NT2/D1 (cell line): ENCODE results near the gene CEP85.
A peak's percentile ranks its signal among the peaks of the same experiment; 100 is the strongest.

Experiments used
- DNase-seq: peaks from one replicate; pipeline ENCODE4 v3.0.0-alpha.2; 2011; ENCODE audit warnings: low read depth, low spot score
- H3K27me3 ChIP-seq: 2 replicates; pipeline ENCODE4 v1.6.0; 2011; ENCODE audit warnings: mild to moderate bottlenecking; ENCODE audit not compliant: insufficient read length, insufficient read depth
- H3K36me3 ChIP-seq: 2 replicates; pipeline ENCODE4 v1.6.1; 2011; ENCODE audit warnings: mild to moderate bottlenecking, low read length, mixed read lengths; ENCODE audit not compliant: insufficient read depth, insufficient read length
- H3K4me1 ChIP-seq: 2 replicates; pipeline ENCODE4 v1.5.1; 2011; ENCODE audit not compliant: insufficient read depth, insufficient read length
- H3K4me3 ChIP-seq: 2 replicates; pipeline ENCODE4 v1.5.1; 2011; ENCODE audit warnings: low read depth; ENCODE audit not compliant: insufficient read length
- H3K9ac ChIP-seq: 2 replicates; pipeline ENCODE4 v1.6.0; 2011; ENCODE audit warnings: low read depth; ENCODE audit not compliant: insufficient read length
- H3K9me3 ChIP-seq: 2 replicates; pipeline ENCODE4 v1.5.1; 2011; ENCODE audit warnings: mild to moderate bottlenecking, low read length; ENCODE audit not compliant: insufficient read depth
- SUZ12 ChIP-seq: IDR thresholded peaks from 2 replicates; pipeline ENCODE4 v1.6.1; 2011; ENCODE audit not compliant: insufficient read length, insufficient read depth; ENCODE audit errors: extremely low read depth
- YY1 ChIP-seq: IDR thresholded peaks from 2 replicates; pipeline ENCODE4 v1.6.1; 2011; ENCODE audit not compliant: insufficient read length, insufficient read depth
- ZNF274 ChIP-seq: IDR thresholded peaks from 2 replicates; pipeline ENCODE4 v1.6.1; 2011; ENCODE audit warnings: mild to moderate bottlenecking, low read depth, low read length

The CEP85 gene

GRCh38 chr1:26274801-26275425 is 40.9 kb downstream of the CEP85 start:
- H3K9ac ChIP-seq: no peak overlapping the region
- no peaks in the 10 kb centered on the region for H3K27me3 ChIP-seq
- peaks cover 19% of the 10 kb centered on the region for H3K4me1 ChIP-seq
- TF ChIP-seq SUZ12 (no peak), YY1 (no peak), ZNF274 (no peak)
- no peak overlapping the region for H3K4me3 ChIP-seq
- no peaks in the 10 kb centered on the region; the same call in 1 of the 2 replicates for H3K9me3 ChIP-seq
- DNase-seq: no peak
- H3K36me3 ChIP-seq: peaks cover 82% of the 10 kb centered on the region

DNA sequence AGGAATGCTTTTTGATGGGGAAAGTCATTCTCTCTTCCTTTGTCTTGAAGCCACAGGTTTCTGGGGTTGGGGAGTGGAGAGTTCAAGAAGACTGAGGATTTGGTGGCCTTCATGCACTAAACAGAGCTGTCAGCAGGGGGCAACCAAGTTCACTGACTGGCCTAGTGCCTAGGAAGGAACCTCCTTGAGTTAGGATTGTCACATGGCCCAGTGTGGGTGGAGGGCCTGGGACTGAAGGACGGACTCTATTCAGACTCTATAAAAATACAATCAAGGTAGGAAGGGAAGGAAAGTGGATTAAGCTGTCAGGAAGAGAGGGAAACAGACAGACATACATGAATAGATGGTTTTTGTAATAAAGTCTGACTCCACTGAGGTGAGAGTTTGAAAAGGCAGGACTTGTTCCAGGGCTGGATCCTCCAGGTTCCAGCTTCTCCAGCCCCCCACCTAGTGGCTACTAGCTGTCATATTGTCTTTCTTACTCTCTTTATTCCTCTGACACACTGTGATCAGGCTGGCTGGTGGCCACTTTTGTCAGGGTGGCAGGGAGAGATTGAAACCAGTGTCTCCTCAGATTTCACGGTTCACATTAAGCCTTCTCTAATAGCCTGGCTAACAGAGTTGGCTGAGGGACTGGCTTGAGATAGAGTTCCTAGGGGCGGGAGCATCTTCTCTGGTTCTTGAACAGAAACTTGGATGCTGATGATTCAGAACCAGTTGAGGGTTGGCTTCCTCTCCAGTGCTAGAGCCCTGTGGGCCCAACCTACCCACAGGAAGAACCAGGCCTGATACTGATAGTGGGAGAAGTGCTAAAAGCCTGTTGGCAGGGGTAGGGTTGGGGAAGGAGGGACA is 41.8 kb downstream of the CEP85 start:
- H3K36me3 ChIP-seq: peaks cover 74% of the 10 kb centered on the region
- no peaks in the 10 kb centered on the region for H3K9me3 ChIP-seq
- TF ChIP-seq ZNF274 (no peak), SUZ12 (no peak), YY1 (no peak)
- H3K4me1 ChIP-seq: peaks cover 19% of the 10 kb centered on the region
- H3K9ac ChIP-seq: no peak overlapping the region
- peak; percentile 94 for DNase-seq
- H3K4me3 ChIP-seq: no peak overlapping the region
- H3K27me3 ChIP-seq: no peaks in the 10 kb centered on the region

DNA sequence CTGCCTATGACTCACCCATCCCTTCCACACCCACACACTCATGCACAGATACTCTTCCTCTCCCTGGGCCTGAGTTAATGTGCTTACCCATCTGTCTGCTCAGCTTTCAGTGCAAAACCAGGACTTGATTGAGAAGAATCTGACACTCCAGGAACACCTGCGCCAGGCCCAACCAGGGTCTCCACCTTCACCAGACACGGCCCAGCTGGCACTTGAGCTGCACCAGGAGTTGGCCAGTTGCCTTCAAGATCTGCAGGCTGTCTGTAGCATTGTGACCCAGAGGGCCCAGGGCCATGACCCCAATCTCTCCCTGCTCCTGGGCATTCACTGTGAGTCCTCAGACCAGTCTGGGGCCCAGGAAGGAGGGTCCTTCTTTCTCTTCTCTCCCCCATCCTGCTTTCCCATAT is 42.4 kb downstream of the CEP85 start:
- no peak overlapping the region for H3K9ac ChIP-seq
- H3K4me3 ChIP-seq: no peak overlapping the region
- DNase-seq: no peak
- H3K9me3 ChIP-seq: no peaks in the 10 kb centered on the region
- TF ChIP-seq SUZ12 (no peak), ZNF274 (no peak), YY1 (no peak)
- peaks cover 25% of the 10 kb centered on the region for H3K4me1 ChIP-seq
- no peaks in the 10 kb centered on the region for H3K27me3 ChIP-seq
- peaks cover 74% of the 10 kb centered on the region for H3K36me3 ChIP-seq

- DNase-seq: no peak
- Histone ChIP-seq H3K36me3 (peaks cover 71% of the 10 kb centered on the region), H3K9me3 (no peaks in the 10 kb centered on the region), H3K4me1 (peaks cover 30% of the 10 kb centered on the region), H3K27me3 (no peaks in the 10 kb centered on the region), H3K4me3 (no peak overlapping the region), H3K9ac (no peak overlapping the region)
- TF ChIP-seq SUZ12 (no peak), ZNF274 (no peak), YY1 (no peak)
Measured at GRCh38 chr1:26277261-26277661, 43.3 kb downstream of the CEP85 start.

GRCh38 chr1:26277719-26278118 is 43.7 kb downstream of the CEP85 start:
- peaks cover 34% of the 10 kb centered on the region for H3K4me1 ChIP-seq
- no peak overlapping the region for H3K9ac ChIP-seq
- DNase-seq: no peak
- no peaks in the 10 kb centered on the region for H3K9me3 ChIP-seq
- TF ChIP-seq YY1 (no peak), SUZ12 (no peak), ZNF274 (no peak)
- H3K36me3 ChIP-seq: peaks cover 74% of the 10 kb centered on the region
- no peak overlapping the region for H3K4me3 ChIP-seq
- no peaks in the 10 kb centered on the region for H3K27me3 ChIP-seq

- Histone ChIP-seq H3K36me3 (peaks cover 74% of the 10 kb centered on the region), H3K9ac (no peak overlapping the region), H3K4me1 (peaks cover 39% of the 10 kb centered on the region), H3K9me3 (no peaks in the 10 kb centered on the region), H3K4me3 (no peak overlapping the region), H3K27me3 (no peaks in the 10 kb centered on the region)
- TF ChIP-seq SUZ12 (no peak), ZNF274 (no peak), YY1 (no peak)
- DNase-seq: no peak
Measured at GRCh38 chr1:26278303-26278702, 44.3 kb downstream of the CEP85 start.

GRCh38 chr1:26278724-26279455 is 44.9 kb downstream of the CEP85 start:
- TF ChIP-seq ZNF274: no peak
- no peak for TF ChIP-seq YY1
- TF ChIP-seq SUZ12: no peak
- no peak for DNase-seq
- no peaks in the 10 kb centered on the region for H3K9me3 ChIP-seq
- H3K4me3 ChIP-seq: peak overlapping the region; percentile 85
- H3K4me1 ChIP-seq: peaks cover 39% of the 10 kb centered on the region
- no peaks in the 10 kb centered on the region for H3K27me3 ChIP-seq
- H3K36me3 ChIP-seq: peaks cover 77% of the 10 kb centered on the region
- H3K9ac ChIP-seq: peak overlapping the region; percentile 89
